ENCODE data around the gene EDAR.

- TF ChIP-seq, protein P1, sequence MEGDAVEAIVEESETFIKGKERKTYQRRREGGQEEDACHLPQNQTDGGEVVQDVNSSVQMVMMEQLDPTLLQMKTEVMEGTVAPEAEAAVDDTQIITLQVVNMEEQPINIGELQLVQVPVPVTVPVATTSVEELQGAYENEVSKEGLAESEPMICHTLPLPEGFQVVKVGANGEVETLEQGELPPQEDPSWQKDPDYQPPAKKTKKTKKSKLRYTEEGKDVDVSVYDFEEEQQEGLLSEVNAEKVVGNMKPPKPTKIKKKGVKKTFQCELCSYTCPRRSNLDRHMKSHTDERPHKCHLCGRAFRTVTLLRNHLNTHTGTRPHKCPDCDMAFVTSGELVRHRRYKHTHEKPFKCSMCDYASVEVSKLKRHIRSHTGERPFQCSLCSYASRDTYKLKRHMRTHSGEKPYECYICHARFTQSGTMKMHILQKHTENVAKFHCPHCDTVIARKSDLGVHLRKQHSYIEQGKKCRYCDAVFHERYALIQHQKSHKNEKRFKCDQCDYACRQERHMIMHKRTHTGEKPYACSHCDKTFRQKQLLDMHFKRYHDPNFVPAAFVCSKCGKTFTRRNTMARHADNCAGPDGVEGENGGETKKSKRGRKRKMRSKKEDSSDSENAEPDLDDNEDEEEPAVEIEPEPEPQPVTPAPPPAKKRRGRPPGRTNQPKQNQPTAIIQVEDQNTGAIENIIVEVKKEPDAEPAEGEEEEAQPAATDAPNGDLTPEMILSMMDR (IDR thresholded peaks at IDR 0.05), result no peak
- TF ChIP-seq POLR2AphosphoS5 (IDR thresholded peaks at IDR 0.05), result no peak
Observed at GRCh38 chr2:108910011-108910431, 79.0 kb downstream of the EDAR start.

All from sigmoid colon (tissue), 4 donors.